Chondrocyte (in vitro differentiated cells): Measurements from ENCODE around the gene KAT2A. TPM values are rescaled to one million over a fixed set of nuclear protein-coding genes. Genes with fewer than 3 reads are reported as not detected.

Experiments
- DNase-seq: peaks from one replicate; pipeline ENCODE4 v3.0.0; 2021; ENCODE audit warnings: mixed read lengths, low spot score
- H3K27ac Mint-ChIP-seq: one replicate; pipeline ENCODE4 v1.8.0; 2021; ENCODE audit warnings: mild to moderate bottlenecking, moderate library complexity, mixed read lengths; ENCODE audit not compliant: unreplicated experiment
- H3K27me3 Mint-ChIP-seq: 2 replicates; pipeline ENCODE4 v1.8.0; 2021; ENCODE audit warnings: low read depth, mixed read lengths
- H3K36me3 Mint-ChIP-seq: 2 replicates; pipeline ENCODE4 v1.8.0; 2021; ENCODE audit warnings: low read depth, mixed read lengths
- H3K4me1 Mint-ChIP-seq: 2 replicates; pipeline ENCODE4 v1.8.0; 2021; ENCODE audit warnings: low read depth, mild to moderate bottlenecking, mixed read lengths
- H3K4me3 Mint-ChIP-seq: one replicate; pipeline ENCODE4 v1.8.0; 2021; ENCODE audit warnings: mild to moderate bottlenecking, moderate library complexity, mixed read lengths; ENCODE audit not compliant: unreplicated experiment
- H3K9me3 Mint-ChIP-seq: 2 replicates; pipeline ENCODE4 v1.8.0; 2021; ENCODE audit warnings: low read depth, mixed read lengths
- CTCF ChIP-seq: fragments of 200-600 bp; sonication (generic); IDR thresholded peaks from 2 replicates; pipeline ENCODE4 v1.5.0; 2021; ENCODE audit warnings: antibody characterized with exemption, mild to moderate bottlenecking, moderate library complexity
- total RNA-seq: library from RNA; stranded (reverse); gene quantifications from 3 replicates; pipeline ENCODE4 v1.2.1, GENCODE V29; 2021

KAT2A gene
- total RNA-seq, 1 donor from 2014 or later, result 22.3 TPM

- Mint-ChIP-seq H3K9me3 (no peaks in the 10 kb centered on the region), H3K27ac (peak overlapping the region; percentile 65)
- DNase-seq, result no peak
Measured at GRCh38 chr17:42138749-42139492, 17.8 kb upstream of the KAT2A start.

GRCh38 chr17:42136654-42137051 is 15.5 kb upstream of the KAT2A start:
- H3K27ac Mint-ChIP-seq, result no peak overlapping the region
- H3K27me3 Mint-ChIP-seq, result no peaks in the 10 kb centered on the region
- peaks cover 56% of the 10 kb centered on the region for H3K4me1 Mint-ChIP-seq

More at GRCh38 chr17:42138749-42139492, 17.8 kb upstream of the KAT2A start:
- Mint-ChIP-seq H3K4me1 (peaks cover 53% of the 10 kb centered on the region), H3K27me3 (no peaks in the 10 kb centered on the region), H3K4me3 (no peak overlapping the region), H3K36me3 (peaks cover 6% of the 10 kb centered on the region)
- no peak for TF ChIP-seq CTCF

GRCh38 chr17:42135664-42136653 is 14.8 kb upstream of the KAT2A start:
- no peak overlapping the region for H3K4me3 Mint-ChIP-seq
- no peak for TF ChIP-seq CTCF
- no peaks in the 10 kb centered on the region for H3K9me3 Mint-ChIP-seq
- no peaks in the 10 kb centered on the region for H3K27me3 Mint-ChIP-seq
- DNase-seq, result no peak
- H3K4me1 Mint-ChIP-seq, result peaks cover 55% of the 10 kb centered on the region
- peaks cover 10% of the 10 kb centered on the region for H3K36me3 Mint-ChIP-seq
- H3K27ac Mint-ChIP-seq, result peak overlapping the region; percentile 65

More at GRCh38 chr17:42136654-42137051, 15.5 kb upstream of the KAT2A start:
- Mint-ChIP-seq H3K9me3 (no peaks in the 10 kb centered on the region), H3K4me3 (no peak overlapping the region), H3K36me3 (peaks cover 6% of the 10 kb centered on the region)
- no peak for TF ChIP-seq CTCF
- no peak for DNase-seq

- Mint-ChIP-seq H3K27ac (peak overlapping the region; percentile 38), H3K36me3 (peaks cover 15% of the 10 kb centered on the region), H3K4me3 (no peak overlapping the region), H3K4me1 (peaks cover 57% of the 10 kb centered on the region), H3K27me3 (no peaks in the 10 kb centered on the region), H3K9me3 (no peaks in the 10 kb centered on the region)
- no peak for DNase-seq
- TF ChIP-seq CTCF, result no peak
Measured at GRCh38 chr17:42135151-42135550, 14.0 kb upstream of the KAT2A start.

- Mint-ChIP-seq H3K4me1 (peaks cover 52% of the 10 kb centered on the region), H3K36me3 (peaks cover 18% of the 10 kb centered on the region), H3K4me3 (no peak overlapping the region), H3K27me3 (no peaks in the 10 kb centered on the region), H3K9me3 (no peaks in the 10 kb centered on the region), H3K27ac (peak overlapping the region; percentile 91)
- no peak for DNase-seq
- no peak for TF ChIP-seq CTCF
Measured at GRCh38 chr17:42133461-42134041, 12.4 kb upstream of the KAT2A start.
